Vagina (tissue), 2 donors: ENCODE results near the gene SRCIN1. TPM values are rescaled to one million over a fixed set of nuclear protein-coding genes. Genes with fewer than 3 reads are reported as not detected.
"Not testable (repeated sequence)": the region's sequence is repeated elsewhere in the genome, so short reads cannot be mapped to it uniquely, and the experiment has no call there.

Experiments
- DNase-seq, 2 donors: peaks; one replicate each; pipeline ENCODE4 v3.0.0-alpha.2; 2017; ENCODE audit errors: extremely low spot score in 2 of 2
- H3K27ac ChIP-seq: fragments of 200-600 bp; sonication (generic); one replicate; pipeline ENCODE4 v1.5.1; 2019
- H3K27me3 ChIP-seq: fragments of 200-600 bp; sonication (generic); one replicate; pipeline ENCODE4 v1.5.1; 2019
- H3K36me3 ChIP-seq, 2 donors: fragments of 200-600 bp; sonication (generic); one replicate each; pipeline ENCODE4 v1.5.1; 2017 to 2019
- H3K4me1 ChIP-seq: fragments of 200-600 bp; sonication (generic); one replicate; pipeline ENCODE4 v1.5.1; 2019
- H3K4me3 ChIP-seq, 2 donors: fragments of 200-600 bp; sonication (generic); 1 replicate in 1 of 2; 2 replicates in 1 of 2; pipeline ENCODE4 v1.5.1; 2016 to 2019
- H3K9me3 ChIP-seq: fragments of 200-600 bp; sonication (generic); one replicate; pipeline ENCODE4 v1.5.1; 2019
- CTCF ChIP-seq, 3 experiments: fragments of 450-650 bp in 2 of 3; fragments of 200-600 bp in 1 of 3; sonication (generic) in 1 of 3; IDR thresholded peaks; one replicate each; pipeline ENCODE4 v1.5.1; 2017 to 2019; ENCODE audit warnings: antibody characterized with exemption in 3 of 3, mild to moderate bottlenecking in 2 of 3, moderate library complexity in 2 of 3
- POLR2A ChIP-seq, 2 donors: fragments of 450-650 bp; IDR thresholded peaks; one replicate each; pipeline ENCODE4 v1.6.1; 2017; ENCODE audit warnings: antibody characterized with exemption in 2 of 2, mild to moderate bottlenecking in 2 of 2, moderate library complexity in 2 of 2
- POLR2AphosphoS5 ChIP-seq, 2 donors: sonication (generic); formaldehyde crosslinking; IDR thresholded peaks; one replicate each; pipeline ENCODE4 v1.9.0; 2017; ENCODE audit warnings: antibody characterized with exemption in 2 of 2, mild to moderate bottlenecking in 2 of 2, low read depth in 1 of 2; ENCODE audit not compliant: insufficient read depth in 1 of 2
- intact Hi-C: fragments of 100-400 bp; cut with DNase I; formaldehyde crosslinking; loops from one replicate; pipeline ENCODE4 v1.15.1; 2023
- total RNA-seq: library from RNA; depleted of rRNA; stranded (reverse); fragments of >200 nt; gene quantifications from one replicate; pipeline ENCODE4 v1.2.3, GENCODE V29; 2016

SRCIN1 gene
- total RNA-seq, 1 donor from 2014 or later = 5.2 TPM

GRCh38 chr17:38485146-38485468 is 120.6 kb downstream of the SRCIN1 start:
- Histone ChIP-seq H3K27me3 (no peaks in the 10 kb centered on the region), H3K4me3 (no peak overlapping the region), H3K9me3 (no peaks in the 10 kb centered on the region), H3K4me1 (peaks cover 16% of the 10 kb centered on the region), H3K27ac (no peak overlapping the region), H3K36me3 (peaks cover 0 to 17% of the 10 kb centered on the region in 2 donors)
- intact Hi-C loops = loop anchor here (10.0 kb wide), 1 partner anchor 60 kb away; the partner anchor contains the start of gene ARHGAP23
- DNase-seq = no peak
- TF ChIP-seq POLR2A (IDR thresholded peaks at IDR 0.05) = no peak
- TF ChIP-seq POLR2AphosphoS5 (IDR thresholded peaks at IDR 0.05; ENCODE audit: insufficient read depth in 1 of 2, low read depth in 1 of 2) = no peak
- TF ChIP-seq CTCF (IDR thresholded peaks at IDR 0.05) = no peak

- H3K27me3 ChIP-seq, H3K9me3 ChIP-seq, H3K4me3 ChIP-seq, DNase-seq: not testable (repeated sequence)
- peak overlapping the region; percentile 68 for H3K27ac ChIP-seq
- peak; percentile 71 to 88 (median 86) for TF ChIP-seq CTCF (IDR thresholded peaks at IDR 0.05)
- peaks cover 16% of the 10 kb centered on the region for H3K4me1 ChIP-seq
- intact Hi-C loops = loop anchor here (10.0 kb wide), 1 partner anchor 60 kb away; the partner anchor contains the start of gene ARHGAP23
- peaks cover 0 to 12% of the 10 kb centered on the region in 2 donors for H3K36me3 ChIP-seq
These were observed 121.3 kb downstream of the SRCIN1 start for GRCh38 chr17:38484242-38485145.

- not testable (repeated sequence) for H3K4me3 ChIP-seq, DNase-seq, H3K27me3 ChIP-seq, H3K27ac ChIP-seq, H3K9me3 ChIP-seq
- intact Hi-C loops = loop anchor here (10.0 kb wide), 1 partner anchor 58 kb away; the partner anchor contains the start of gene ARHGAP23
- H3K36me3 ChIP-seq = peaks cover 0 to 20% of the 10 kb centered on the region in 2 donors
- peaks cover 16% of the 10 kb centered on the region for H3K4me1 ChIP-seq
These were observed 123.1 kb downstream of the SRCIN1 start for GRCh38 chr17:38482700-38483043.

- H3K27me3 ChIP-seq, H3K27ac ChIP-seq, DNase-seq, H3K9me3 ChIP-seq, H3K4me3 ChIP-seq: not testable (repeated sequence)
- intact Hi-C loops = loop anchor here (10.0 kb wide), 1 partner anchor 57 kb away; the partner anchor contains the start of gene ARHGAP23
- Histone ChIP-seq H3K4me1 (peaks cover 16% of the 10 kb centered on the region), H3K36me3 (peaks cover 0 to 22% of the 10 kb centered on the region in 2 donors)
These were observed 123.6 kb downstream of the SRCIN1 start for GRCh38 chr17:38482039-38482699.

Other genes starting within 250 kb of the SRCIN1 start
- gene ARHGAP23, start 177.5 kb downstream of the SRCIN1 start, total RNA-seq = 70.2 TPM
- 0.98 TPM for gene EPOP, start 69.0 kb upstream of the SRCIN1 start, total RNA-seq
- gene MLLT6, start 99.3 kb upstream of the SRCIN1 start, total RNA-seq = 70.2 TPM
- 12.8 TPM for gene CISD3, start 124.4 kb upstream of the SRCIN1 start, total RNA-seq
- 25.8 TPM for gene PCGF2, start 142.4 kb upstream of the SRCIN1 start, total RNA-seq
- gene PSMB3, start 146.8 kb upstream of the SRCIN1 start, total RNA-seq = 193 TPM
- gene PIP4K2B, start 193.6 kb upstream of the SRCIN1 start, total RNA-seq = 68.5 TPM
- 25.5 TPM for gene CWC25, start 219.4 kb upstream of the SRCIN1 start, total RNA-seq
- gene RPL23, start 247.8 kb upstream of the SRCIN1 start, total RNA-seq = 1,585 TPM